Astrocyte (in vitro differentiated cells and primary cell): Measurements from ENCODE around the gene ADAMTSL2. TPM values are rescaled to one million over a fixed set of nuclear protein-coding genes. Genes with fewer than 3 reads are reported as not detected.

ENCODE experiments used
- DNase-seq: peaks from one replicate; pipeline ENCODE4 v3.0.0-alpha.2; 2010; ENCODE audit warnings: low read depth
- FAIRE-seq: peaks from 2 replicates; lab custom pipeline; 2011; peaks lifted over from hg19 to GRCh38; lab: Jason Lieb, UNC
- H2AFZ ChIP-seq: 2 replicates; pipeline ENCODE4 v1.6.0; 2012; ENCODE audit warnings: low read depth, low read length, inconsistent platforms
- H3K27ac ChIP-seq: 2 replicates; pipeline ENCODE4 v1.5.1; 2011; ENCODE audit warnings: low read depth, low read length, inconsistent platforms
- H3K27me3 ChIP-seq: 2 replicates; pipeline ENCODE4 v1.6.0; 2011; ENCODE audit warnings: low read length, inconsistent platforms; ENCODE audit not compliant: insufficient read depth
- H3K36me3 ChIP-seq: 2 replicates; pipeline ENCODE4 v1.5.1; 2011; ENCODE audit warnings: low read length, inconsistent platforms; ENCODE audit not compliant: insufficient read depth
- H3K4me1 ChIP-seq: 2 replicates; pipeline ENCODE4 v1.5.1; 2011; ENCODE audit warnings: low read length, inconsistent platforms; ENCODE audit not compliant: insufficient read depth
- H3K4me2 ChIP-seq: 2 replicates; pipeline ENCODE4 v1.6.0; 2012; ENCODE audit warnings: low read length, inconsistent platforms
- H3K4me3 ChIP-seq: 2 replicates; pipeline ENCODE4 v1.5.1; 2011; ENCODE audit warnings: low read depth, mild to moderate bottlenecking, low read length, inconsistent platforms; ENCODE audit not compliant: insufficient read depth
- H3K79me2 ChIP-seq: 2 replicates; pipeline ENCODE4 v1.6.0; 2012; ENCODE audit warnings: mild to moderate bottlenecking, low read length, inconsistent platforms; ENCODE audit not compliant: insufficient read depth
- H3K9ac ChIP-seq: 2 replicates; pipeline ENCODE4 v1.6.0; 2012; ENCODE audit warnings: mild to moderate bottlenecking, low read length, inconsistent platforms
- H3K9me3 ChIP-seq: 2 replicates; pipeline ENCODE4 v1.5.1; 2012; ENCODE audit warnings: low read depth, mild to moderate bottlenecking, low read length, inconsistent platforms; ENCODE audit not compliant: insufficient read depth
- H4K20me1 ChIP-seq: 2 replicates; pipeline ENCODE4 v1.6.0; 2012; ENCODE audit warnings: low read length, inconsistent platforms; ENCODE audit not compliant: insufficient read depth
- H3K27ac Mint-ChIP-seq: one replicate; pipeline ENCODE4 v1.8.0; 2021; ENCODE audit warnings: mild to moderate bottlenecking, mixed read lengths; ENCODE audit not compliant: unreplicated experiment
- H3K27me3 Mint-ChIP-seq: one replicate; pipeline ENCODE4 v1.8.0; 2021; ENCODE audit warnings: low read depth, mixed read lengths; ENCODE audit not compliant: unreplicated experiment
- H3K36me3 Mint-ChIP-seq: one replicate; pipeline ENCODE4 v1.8.0; 2021; ENCODE audit warnings: low read depth, mixed read lengths; ENCODE audit not compliant: unreplicated experiment
- H3K4me1 Mint-ChIP-seq: one replicate; pipeline ENCODE4 v1.8.0; 2021; ENCODE audit warnings: low read depth, mixed read lengths; ENCODE audit not compliant: unreplicated experiment
- H3K4me3 Mint-ChIP-seq: one replicate; pipeline ENCODE4 v1.8.0; 2021; ENCODE audit warnings: mild to moderate bottlenecking, moderate library complexity, mixed read lengths; ENCODE audit not compliant: unreplicated experiment
- H3K9me3 Mint-ChIP-seq: one replicate; pipeline ENCODE4 v1.8.0; 2021; ENCODE audit warnings: mild to moderate bottlenecking, mixed read lengths; ENCODE audit not compliant: unreplicated experiment
- CTCF ChIP-seq: IDR thresholded peaks from 2 replicates; pipeline ENCODE4 v1.5.1; 2011; ENCODE audit warnings: low read depth, mild to moderate bottlenecking, inconsistent platforms, low read length, moderate library complexity; ENCODE audit not compliant: insufficient read depth
- EZH2 ChIP-seq: IDR thresholded peaks from 2 replicates; pipeline ENCODE4 v1.6.1; 2012; ENCODE audit warnings: mild to moderate bottlenecking, low read length, inconsistent platforms; ENCODE audit not compliant: insufficient read depth
- total RNA-seq: library from RNA; stranded (reverse); gene quantifications from 2 replicates; pipeline ENCODE4 v1.2.1, GENCODE V29; 2021

The ADAMTSL2 gene
- total RNA-seq, 1 donor from 2014 or later = 0.52 TPM

- FAIRE-seq (no peak), DNase-seq (no peak)
- peaks cover 45% of the 10 kb centered on the region for H3K27me3 Mint-ChIP-seq
- TF ChIP-seq CTCF (no peak), EZH2 (no peak)
- no peaks in the 10 kb centered on the region for H3K9me3 Mint-ChIP-seq
- no peaks in the 10 kb centered on the region for H4K20me1 ChIP-seq
- no peak overlapping the region for H3K27ac ChIP-seq
- no peaks in the 10 kb centered on the region for H3K4me1 Mint-ChIP-seq
- no peaks in the 10 kb centered on the region for H3K36me3 Mint-ChIP-seq
- H3K4me1 ChIP-seq = no peaks in the 10 kb centered on the region
- H3K4me2 ChIP-seq = no peak overlapping the region
- peaks cover 6% of the 10 kb centered on the region for H3K27me3 ChIP-seq
- H3K4me3 Mint-ChIP-seq = no peak overlapping the region
- H3K9me3 ChIP-seq = no peaks in the 10 kb centered on the region
- H3K36me3 ChIP-seq = no peaks in the 10 kb centered on the region
- H3K9ac ChIP-seq = no peak overlapping the region
- H2AFZ ChIP-seq = no peak overlapping the region
- H3K4me3 ChIP-seq = no peak overlapping the region
- H3K79me2 ChIP-seq = no peaks in the 10 kb centered on the region
- H3K27ac Mint-ChIP-seq = no peak overlapping the region
Observed at GRCh38 chr9:133573791-133574515, 39.4 kb downstream of the ADAMTSL2 start.

GRCh38 chr9:133574771-133575170, 40.3 kb downstream of the ADAMTSL2 start:
- Mint-ChIP-seq H3K36me3 (no peaks in the 10 kb centered on the region), H3K9me3 (no peaks in the 10 kb centered on the region), H3K27me3 (peaks cover 43% of the 10 kb centered on the region), H3K4me1 (no peaks in the 10 kb centered on the region), H3K27ac (no peak overlapping the region), H3K4me3 (no peak overlapping the region)
- no peak overlapping the region for H3K4me2 ChIP-seq
- DNase-seq (no peak), FAIRE-seq (no peak)
- no peak overlapping the region for H2AFZ ChIP-seq
- H4K20me1 ChIP-seq = no peaks in the 10 kb centered on the region
- H3K4me3 ChIP-seq = no peak overlapping the region
- TF ChIP-seq EZH2 (no peak), CTCF (no peak)
- H3K27me3 ChIP-seq = peaks cover 6% of the 10 kb centered on the region
- no peaks in the 10 kb centered on the region for H3K9me3 ChIP-seq
- H3K9ac ChIP-seq = no peak overlapping the region
- no peaks in the 10 kb centered on the region for H3K4me1 ChIP-seq
- no peaks in the 10 kb centered on the region for H3K36me3 ChIP-seq
- H3K27ac ChIP-seq = no peak overlapping the region
- H3K79me2 ChIP-seq = no peaks in the 10 kb centered on the region
